NCI-H1436 treated with DMSO at 0.1 percent for 48 hours (cell line): ENCODE data around the gene DBN1.

Experiments used
- DNase-seq: peaks from one replicate; lab custom pipeline; 2025; lab: John Stamatoyannopoulos, UW

DBN1 gene

DNA sequence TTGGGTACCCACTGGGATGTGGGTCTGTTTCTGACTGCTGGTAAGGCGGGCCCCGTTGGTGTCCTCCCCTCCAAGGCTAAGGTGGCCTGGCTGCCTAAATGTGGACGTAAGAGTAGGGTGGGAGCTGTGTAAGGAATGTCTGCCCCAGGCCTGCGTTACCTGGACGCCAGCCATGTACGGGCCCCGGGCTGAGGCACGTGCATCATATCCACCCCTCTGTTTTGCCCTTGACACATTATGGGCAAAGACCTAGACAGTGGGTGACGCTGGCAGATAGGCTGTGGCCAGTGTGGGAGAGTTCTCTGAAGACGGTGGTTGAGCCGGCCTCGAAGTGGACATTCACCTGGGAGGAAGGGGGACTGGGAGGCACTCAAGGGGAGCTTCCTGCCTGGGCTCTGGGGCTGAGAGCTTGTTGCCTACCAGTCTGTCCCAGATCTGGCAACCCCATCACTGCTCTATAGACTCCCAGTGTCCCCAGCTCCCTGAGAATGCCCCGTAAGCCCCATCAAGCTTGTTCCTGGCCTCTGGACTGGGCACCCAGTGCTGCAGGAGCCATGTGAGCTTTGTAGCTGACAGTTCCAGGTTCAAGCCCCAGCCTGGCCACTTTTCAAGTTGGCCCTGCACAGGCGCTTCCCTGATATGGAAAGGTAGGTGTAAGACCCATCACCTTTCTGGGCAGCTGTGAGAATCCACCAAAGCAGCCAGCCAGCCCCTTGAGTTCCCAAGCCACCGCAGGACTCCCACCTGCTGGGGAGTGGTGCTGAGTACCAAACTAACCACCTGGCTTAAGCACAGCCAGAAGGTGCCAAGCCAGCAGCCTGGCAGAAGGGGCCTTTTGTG is 30.1 kb downstream of the DBN1 start:
- DNase-seq: no peak

DNA sequence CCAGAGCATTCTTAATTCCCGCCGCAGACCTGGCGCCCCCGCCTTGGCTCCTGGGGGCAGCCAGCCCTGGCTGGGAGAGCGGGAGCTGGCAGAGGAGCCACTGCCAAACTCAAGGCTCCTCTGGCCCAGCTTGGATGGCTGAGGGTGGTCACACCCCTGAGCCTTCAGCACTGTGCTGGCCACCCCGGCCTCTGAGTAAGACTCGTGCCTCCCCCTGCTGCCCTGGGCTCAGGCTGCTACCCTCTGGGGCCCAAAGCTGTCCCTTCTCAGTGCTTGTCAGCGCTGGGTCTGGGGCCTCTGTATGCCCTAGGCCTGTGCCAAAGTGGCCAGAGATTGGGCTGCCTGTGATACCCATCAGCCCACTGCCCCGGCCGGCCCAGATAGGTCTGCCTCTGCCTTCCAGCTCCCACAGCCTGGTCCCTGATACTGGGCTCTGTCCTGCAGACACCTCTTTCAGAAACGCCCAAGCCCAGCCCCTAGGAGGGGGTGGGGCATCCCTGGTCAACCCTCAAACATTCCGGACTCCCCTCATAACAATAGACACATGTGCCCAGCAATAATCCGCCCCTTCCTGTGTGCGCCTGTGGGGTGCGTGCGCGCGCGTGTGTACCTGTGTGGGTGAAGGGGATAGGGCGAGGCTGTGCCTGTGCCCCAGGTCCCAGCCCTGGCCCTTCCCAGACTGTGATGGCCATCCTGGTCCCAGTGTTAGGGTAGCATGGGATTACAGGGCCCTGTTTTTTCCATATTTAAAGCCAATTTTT is 31.2 kb downstream of the DBN1 start:
- DNase-seq: no peak

- DNase-seq: no peak
Observed at GRCh38 chr5:177440990-177441780, 32.2 kb downstream of the DBN1 start.

GRCh38 chr5:177440211-177440989 is 33.0 kb downstream of the DBN1 start:
- DNase-seq: no peak

- no peak for DNase-seq
Observed at GRCh38 chr5:177439518-177440053, 33.8 kb downstream of the DBN1 start.

GRCh38 chr5:177438468-177438867 is 35.0 kb downstream of the DBN1 start:
- DNase-seq: no peak

DNA sequence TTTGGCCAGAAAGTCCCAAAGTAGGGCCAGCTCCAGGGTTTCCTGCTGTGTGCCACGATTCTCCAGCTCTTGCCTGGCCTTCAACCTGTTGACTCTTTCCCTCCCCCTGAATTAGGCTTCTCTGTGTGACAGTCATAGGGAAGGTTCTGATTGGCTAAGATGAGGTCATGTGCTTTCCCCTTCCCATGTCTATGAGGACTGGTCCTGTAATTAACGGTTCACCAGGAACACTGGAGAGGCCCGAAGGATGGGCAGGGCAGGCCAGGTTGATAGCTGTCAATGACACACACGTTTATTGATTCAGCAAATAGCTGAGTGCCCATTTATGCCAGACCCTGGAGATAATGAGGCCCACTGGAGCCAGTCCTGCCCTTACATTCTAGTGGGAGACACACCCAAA is 35.8 kb downstream of the DBN1 start:
- DNase-seq: no peak

DNA sequence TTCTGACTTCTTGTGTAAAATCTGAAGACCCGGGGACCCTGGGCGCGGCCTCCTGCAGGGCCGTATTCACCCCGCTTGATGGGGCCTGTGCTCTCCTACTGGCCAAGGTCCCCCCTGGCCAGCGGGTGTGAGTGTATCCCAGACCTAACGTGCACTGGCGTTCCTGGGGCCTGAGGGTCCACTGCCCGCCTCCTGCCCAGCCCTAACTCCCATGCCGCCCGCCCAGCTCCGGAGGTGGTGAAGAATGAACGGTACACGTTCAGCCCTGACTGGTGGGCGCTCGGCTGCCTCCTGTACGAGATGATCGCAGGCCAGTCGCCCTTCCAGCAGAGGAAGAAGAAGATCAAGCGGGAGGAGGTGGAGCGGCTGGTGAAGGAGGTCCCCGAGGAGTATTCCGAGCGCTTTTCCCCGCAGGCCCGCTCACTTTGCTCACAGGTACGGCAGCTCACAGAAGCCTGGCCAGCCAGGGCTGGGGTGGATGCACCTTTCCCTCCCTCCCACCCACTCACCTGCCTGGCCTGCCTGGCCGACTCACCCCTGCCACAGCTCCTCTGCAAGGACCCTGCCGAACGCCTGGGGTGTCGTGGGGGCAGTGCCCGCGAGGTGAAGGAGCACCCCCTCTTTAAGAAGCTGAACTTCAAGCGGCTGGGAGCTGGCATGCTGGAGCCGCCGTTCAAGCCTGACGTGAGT is 37.4 kb downstream of the DBN1 start:
- DNase-seq: no peak

GRCh38 chr5:177434942-177435738 is 38.3 kb downstream of the DBN1 start:
- no peak for DNase-seq

DNA sequence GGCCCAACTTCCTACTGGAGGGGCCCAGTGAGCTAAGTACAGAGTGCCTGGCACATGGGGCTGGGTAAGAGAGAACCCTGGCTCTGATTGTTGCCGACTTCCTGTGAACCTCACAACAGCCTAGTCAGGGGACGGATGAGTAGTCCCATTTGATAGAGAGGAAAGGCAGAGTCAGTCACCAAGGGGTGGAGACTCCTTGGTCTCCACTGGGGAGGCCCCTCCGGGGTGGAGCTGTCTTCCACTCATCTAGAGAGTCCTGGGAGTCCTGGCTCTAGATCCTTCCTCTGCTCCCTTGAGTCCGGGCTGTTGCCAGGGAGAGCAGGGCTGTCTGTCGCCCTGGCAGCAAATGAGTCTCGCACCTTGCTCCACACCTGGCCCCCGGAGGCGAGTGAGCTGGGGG is 39.0 kb downstream of the DBN1 start:
- no peak for DNase-seq

- DNase-seq: no peak
Observed at GRCh38 chr5:177433658-177434217, 39.7 kb downstream of the DBN1 start.

DNA sequence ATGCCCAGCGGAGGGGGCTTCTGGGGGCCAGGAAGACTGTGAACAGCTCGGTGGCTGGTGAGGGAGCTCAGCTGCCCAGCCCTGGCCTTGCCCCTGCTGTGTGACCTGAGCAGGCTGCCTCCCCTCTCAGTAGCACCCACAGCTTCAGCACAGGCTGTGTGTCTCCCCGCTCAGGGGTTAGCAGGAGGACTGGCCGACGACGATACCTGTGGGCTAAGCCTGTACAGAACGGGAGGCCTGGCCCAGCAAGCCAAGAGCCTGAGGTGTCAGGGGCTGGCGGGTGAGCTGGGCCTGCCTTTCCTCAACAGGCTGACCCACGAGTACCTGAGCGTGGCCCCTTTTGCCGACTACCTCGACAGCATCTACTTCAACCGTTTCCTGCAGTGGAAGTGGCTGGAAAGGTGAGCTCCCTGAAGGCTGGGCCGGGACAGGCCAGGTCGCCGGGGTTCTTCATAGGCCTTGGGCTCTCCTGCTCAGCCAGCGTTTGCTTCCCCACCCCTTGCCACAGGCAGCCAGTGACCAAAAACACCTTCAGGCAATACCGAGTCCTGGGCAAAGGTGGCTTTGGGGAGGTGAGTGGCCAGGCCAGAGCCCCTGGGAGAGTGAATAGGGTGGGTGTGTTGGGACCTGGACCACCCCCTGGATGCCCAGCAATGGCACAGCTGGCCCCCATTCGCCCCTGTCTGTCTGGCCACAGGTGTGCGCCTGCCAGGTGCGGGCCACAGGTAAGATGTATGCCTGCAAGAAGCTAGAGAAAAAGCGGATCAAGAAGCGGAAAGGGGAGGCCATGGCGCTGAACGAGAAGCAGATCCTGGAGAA is 40.4 kb downstream of the DBN1 start:
- no peak for DNase-seq

DNA sequence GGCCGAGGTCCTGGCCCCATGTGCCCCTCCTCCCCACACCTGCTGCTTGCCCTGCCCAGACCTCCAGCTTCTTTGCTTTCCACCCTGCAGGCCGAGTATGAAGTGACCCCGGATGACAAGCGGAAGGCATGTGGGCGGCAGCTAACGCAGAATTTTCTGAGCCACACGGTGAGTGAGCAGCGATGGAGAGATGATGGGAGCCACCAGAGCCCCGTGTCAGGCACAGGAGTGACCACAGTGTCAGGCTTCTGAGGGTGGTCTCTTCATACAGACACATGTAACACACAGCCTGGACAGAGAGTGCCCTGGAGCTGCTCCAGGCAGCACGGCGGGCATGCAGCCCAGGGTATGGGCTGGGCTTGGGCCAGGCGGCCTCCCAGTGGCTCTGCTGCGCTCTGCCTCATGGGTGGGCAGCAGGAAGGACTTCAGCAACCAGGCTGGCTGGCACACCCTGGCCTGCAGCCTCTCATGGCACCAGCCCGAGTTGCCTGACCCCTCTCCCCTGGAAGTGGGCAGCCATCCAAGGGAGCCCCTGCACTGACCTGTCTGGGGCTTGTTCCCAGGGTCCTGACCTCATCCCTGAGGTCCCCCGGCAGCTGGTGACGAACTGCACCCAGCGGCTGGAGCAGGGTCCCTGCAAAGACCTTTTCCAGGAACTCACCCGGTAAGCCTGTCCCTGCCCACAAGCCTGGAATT is 41.1 kb downstream of the DBN1 start:
- DNase-seq: no peak

GRCh38 chr5:177431317-177432142 is 41.9 kb downstream of the DBN1 start:
- DNase-seq: no peak

- DNase-seq: no peak
Observed at GRCh38 chr5:177430972-177431316, 42.5 kb downstream of the DBN1 start.

GRCh38 chr5:177430140-177430951 is 43.1 kb downstream of the DBN1 start:
- no peak for DNase-seq
